ENCODE measurements around the gene PI4K2B. TPM values are rescaled to one million over a fixed set of nuclear protein-coding genes. Genes with fewer than 3 reads are reported as not detected.
A peak's percentile ranks its signal among the peaks of the same experiment; 100 is the strongest.
"Not testable (repeated sequence)": the region's sequence is repeated elsewhere in the genome, so short reads cannot be mapped to it uniquely, and the experiment has no call there.

The PI4K2B gene
- 22.5 and 24.7 TPM in 2 replicates for total RNA-seq (2014; rRNA removed; shearing (Covaris generic))

- DNase-seq (ENCODE audit: low read depth), result peak; percentile 96
These were observed at the start of gene PI4K2B for GRCh38 chr4:25233737-25234389. Gene PI4K2B, plus strand, starts transcription at chr4:25234033. Its CDS starts 131 bp downstream, at chr4:25234164.

- no peak for DNase-seq (ENCODE audit: low read depth)
These were observed 49.8 kb upstream of the PI4K2B start for GRCh38 chr4:25184056-25184455.

- no peak for DNase-seq (ENCODE audit: low read depth)
These were observed 43.4 kb upstream of the PI4K2B start for GRCh38 chr4:25190407-25190806.

- no peak for DNase-seq (ENCODE audit: low read depth)
These were observed 35.1 kb upstream of the PI4K2B start for GRCh38 chr4:25198713-25199112.

GRCh38 chr4:25207997-25208396 is 25.8 kb upstream of the PI4K2B start:
- no peak for DNase-seq (ENCODE audit: low read depth)

- DNase-seq (ENCODE audit: low read depth), result no peak
These were observed 24.1 kb upstream of the PI4K2B start for GRCh38 chr4:25209702-25210101.

GRCh38 chr4:25211721-25212120 is 22.1 kb upstream of the PI4K2B start:
- no peak for DNase-seq (ENCODE audit: low read depth)

- DNase-seq (ENCODE audit: low read depth), result no peak
These were observed 21.0 kb upstream of the PI4K2B start for GRCh38 chr4:25212822-25213221.

- no peak for DNase-seq (ENCODE audit: low read depth)
These were observed 20.4 kb upstream of the PI4K2B start for GRCh38 chr4:25213347-25213979.

GRCh38 chr4:25214750-25215149 is 19.1 kb upstream of the PI4K2B start:
- not testable (repeated sequence) for DNase-seq (ENCODE audit: low read depth)

- DNase-seq (ENCODE audit: low read depth), result no peak
These were observed 18.3 kb upstream of the PI4K2B start for GRCh38 chr4:25215511-25215910.

GRCh38 chr4:25221377-25221776 is 12.5 kb upstream of the PI4K2B start:
- no peak for DNase-seq (ENCODE audit: low read depth)

GRCh38 chr4:25223802-25224375 is 9.9 kb upstream of the PI4K2B start:
- no peak for DNase-seq (ENCODE audit: low read depth)

- DNase-seq (ENCODE audit: low read depth), result no peak
These were observed 4.0 kb upstream of the PI4K2B start for GRCh38 chr4:25229804-25230203.

GRCh38 chr4:25233194-25233593 is 639 bp upstream of the PI4K2B start:
- no peak for DNase-seq (ENCODE audit: low read depth)

GRCh38 chr4:25234390-25235370 is 847 bp downstream of the PI4K2B start:
- DNase-seq (ENCODE audit: low read depth), result peak; percentile 65

- DNase-seq (ENCODE audit: low read depth), result no peak
These were observed 1.6 kb downstream of the PI4K2B start for GRCh38 chr4:25235401-25235800.

- not testable (repeated sequence) for DNase-seq (ENCODE audit: low read depth)
These were observed 2.2 kb downstream of the PI4K2B start for GRCh38 chr4:25236030-25236429.

- no peak for DNase-seq (ENCODE audit: low read depth)
These were observed 3.1 kb downstream of the PI4K2B start for GRCh38 chr4:25236971-25237370.

GRCh38 chr4:25238052-25238451 is 4.2 kb downstream of the PI4K2B start:
- DNase-seq (ENCODE audit: low read depth), result no peak

GRCh38 chr4:25239528-25239927 is 5.7 kb downstream of the PI4K2B start:
- not testable (repeated sequence) for DNase-seq (ENCODE audit: low read depth)

- not testable (repeated sequence) for DNase-seq (ENCODE audit: low read depth)
These were observed 6.9 kb downstream of the PI4K2B start for GRCh38 chr4:25240754-25241210.
